Liver (tissue), 3 donors: ENCODE measurements around the gene ATXN7L1.

Experiments
- EGR1 ChIP-seq, 2 donors: IDR thresholded peaks; 2 replicates each; pipeline ENCODE4 v1.6.1; 2016 to 2018; ENCODE audit warnings: antibody characterized with exemption in 2 of 2, low read depth in 2 of 2
- FOXA1 ChIP-seq: IDR thresholded peaks from 2 replicates; pipeline ENCODE4 v1.6.1; 2016; ENCODE audit warnings: antibody characterized with exemption
- FOXA2 ChIP-seq: IDR thresholded peaks from 2 replicates; pipeline ENCODE4 v1.6.1; 2016; ENCODE audit warnings: antibody characterized with exemption
- GABPA ChIP-seq, 2 donors: IDR thresholded peaks in 1 of 2; conservative IDR thresholded peaks in 1 of 2; 2 replicates each; pipeline ENCODE4 v1.6.1; 2016; ENCODE audit warnings: antibody characterized with exemption in 2 of 2, mild to moderate bottlenecking in 1 of 2, moderate library complexity in 1 of 2
- HNF4A ChIP-seq, 2 donors: conservative IDR thresholded peaks; 2 replicates each; pipeline ENCODE4 v1.6.1; 2016; ENCODE audit warnings: antibody characterized with exemption in 2 of 2, mild to moderate bottlenecking in 2 of 2
- JUND ChIP-seq, 2 donors: IDR thresholded peaks; 2 replicates each; pipeline ENCODE4 v1.6.1; 2016; ENCODE audit warnings: antibody characterized with exemption in 2 of 2
- MAX ChIP-seq: IDR thresholded peaks from 2 replicates; pipeline ENCODE4 v1.6.1; 2016; ENCODE audit warnings: antibody characterized with exemption
- RAD21 ChIP-seq, 2 donors: IDR thresholded peaks; 2 replicates each; pipeline ENCODE4 v1.6.1; 2016; ENCODE audit warnings: antibody characterized with exemption in 2 of 2, mild to moderate bottlenecking in 2 of 2
- REST ChIP-seq: IDR thresholded peaks from 2 replicates; pipeline ENCODE4 v1.6.1; 2016; ENCODE audit warnings: antibody characterized with exemption, mild to moderate bottlenecking
- SP1 ChIP-seq: IDR thresholded peaks from 2 replicates; pipeline ENCODE4 v1.6.1; 2018; ENCODE audit warnings: antibody characterized with exemption, mild to moderate bottlenecking
- TAF1 ChIP-seq: conservative IDR thresholded peaks from 2 replicates; pipeline ENCODE4 v1.6.1; 2016; ENCODE audit warnings: antibody characterized with exemption, mild to moderate bottlenecking
- YY1 ChIP-seq: IDR thresholded peaks from 2 replicates; pipeline ENCODE4 v1.6.1; 2016; ENCODE audit warnings: antibody characterized with exemption, mild to moderate bottlenecking
- TF ChIP-seq, protein P1 (sequence below): fragments of 150-350 bp; IDR thresholded peaks from 2 replicates; pipeline ENCODE4 v1.5.1; 2017; ENCODE audit warnings: improper control_type of control experiment, low read depth, low read length; ENCODE audit not compliant: missing input control
- TF ChIP-seq, protein P2 (sequence below): IDR thresholded peaks from 2 replicates; pipeline ENCODE4 v1.6.1; 2016; ENCODE audit warnings: antibody characterized with exemption
- donor health status: healthy.
- donor health status: healthy.

GRCh38 chr7:105802604-105803428 is 73.6 kb downstream of the ATXN7L1 start:
- TF ChIP-seq, protein P1, sequence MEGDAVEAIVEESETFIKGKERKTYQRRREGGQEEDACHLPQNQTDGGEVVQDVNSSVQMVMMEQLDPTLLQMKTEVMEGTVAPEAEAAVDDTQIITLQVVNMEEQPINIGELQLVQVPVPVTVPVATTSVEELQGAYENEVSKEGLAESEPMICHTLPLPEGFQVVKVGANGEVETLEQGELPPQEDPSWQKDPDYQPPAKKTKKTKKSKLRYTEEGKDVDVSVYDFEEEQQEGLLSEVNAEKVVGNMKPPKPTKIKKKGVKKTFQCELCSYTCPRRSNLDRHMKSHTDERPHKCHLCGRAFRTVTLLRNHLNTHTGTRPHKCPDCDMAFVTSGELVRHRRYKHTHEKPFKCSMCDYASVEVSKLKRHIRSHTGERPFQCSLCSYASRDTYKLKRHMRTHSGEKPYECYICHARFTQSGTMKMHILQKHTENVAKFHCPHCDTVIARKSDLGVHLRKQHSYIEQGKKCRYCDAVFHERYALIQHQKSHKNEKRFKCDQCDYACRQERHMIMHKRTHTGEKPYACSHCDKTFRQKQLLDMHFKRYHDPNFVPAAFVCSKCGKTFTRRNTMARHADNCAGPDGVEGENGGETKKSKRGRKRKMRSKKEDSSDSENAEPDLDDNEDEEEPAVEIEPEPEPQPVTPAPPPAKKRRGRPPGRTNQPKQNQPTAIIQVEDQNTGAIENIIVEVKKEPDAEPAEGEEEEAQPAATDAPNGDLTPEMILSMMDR = no peak
- TF ChIP-seq RAD21 (IDR thresholded peaks at IDR 0.05) (no peak), TAF1 (no peak), FOXA1 (no peak), GABPA (IDR thresholded peaks at IDR 0.05 in 1 of 2, conservative IDR thresholded peaks at IDR 0.05 in 1 of 2) (no peak), HNF4A (conservative IDR thresholded peaks at IDR 0.05) (peak; percentile 75 to 85), JUND (IDR thresholded peaks at IDR 0.05) (peak in 1 of 2 donors; percentile 10), REST (no peak), YY1 (no peak), EGR1 (IDR thresholded peaks at IDR 0.05; ENCODE audit: low read depth in 2 of 2) (no peak), MAX (no peak), SP1 (peak; percentile 70), FOXA2 (no peak)
- TF ChIP-seq, protein P2, sequence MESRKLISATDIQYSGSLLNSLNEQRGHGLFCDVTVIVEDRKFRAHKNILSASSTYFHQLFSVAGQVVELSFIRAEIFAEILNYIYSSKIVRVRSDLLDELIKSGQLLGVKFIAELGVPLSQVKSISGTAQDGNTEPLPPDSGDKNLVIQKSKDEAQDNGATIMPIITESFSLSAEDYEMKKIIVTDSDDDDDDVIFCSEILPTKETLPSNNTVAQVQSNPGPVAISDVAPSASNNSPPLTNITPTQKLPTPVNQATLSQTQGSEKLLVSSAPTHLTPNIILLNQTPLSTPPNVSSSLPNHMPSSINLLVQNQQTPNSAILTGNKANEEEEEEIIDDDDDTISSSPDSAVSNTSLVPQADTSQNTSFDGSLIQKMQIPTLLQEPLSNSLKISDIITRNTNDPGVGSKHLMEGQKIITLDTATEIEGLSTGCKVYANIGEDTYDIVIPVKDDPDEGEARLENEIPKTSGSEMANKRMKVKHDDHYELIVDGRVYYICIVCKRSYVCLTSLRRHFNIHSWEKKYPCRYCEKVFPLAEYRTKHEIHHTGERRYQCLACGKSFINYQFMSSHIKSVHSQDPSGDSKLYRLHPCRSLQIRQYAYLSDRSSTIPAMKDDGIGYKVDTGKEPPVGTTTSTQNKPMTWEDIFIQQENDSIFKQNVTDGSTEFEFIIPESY = no peak
